Measurements from ENCODE around the gene TEX44.

DNA sequence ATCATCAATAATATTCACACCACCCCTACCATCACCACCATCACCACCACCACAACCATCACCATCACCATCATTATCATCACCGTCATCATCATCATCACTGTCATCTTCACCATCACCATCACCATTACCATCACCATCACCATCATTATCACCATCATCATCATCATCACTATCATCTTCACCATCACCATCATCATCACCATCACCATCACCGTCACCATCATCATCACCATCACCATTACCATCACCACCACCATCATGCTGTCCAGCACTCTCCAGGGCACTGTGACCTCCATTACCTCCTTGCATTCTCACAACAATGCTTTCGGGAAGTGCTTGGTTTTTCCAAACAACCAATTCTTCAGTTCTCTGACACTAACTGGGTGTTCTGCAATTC, 13.1 kb upstream of the TEX44 start:
- TF ChIP-seq KLF1 (tag; IDR thresholded peaks at IDR 0.05): no peak
- TF ChIP-seq RBM39 (optimal IDR thresholded peaks at IDR 0.05; ENCODE audit: low read depth, low read length): no peak
- TF ChIP-seq, protein P1, sequence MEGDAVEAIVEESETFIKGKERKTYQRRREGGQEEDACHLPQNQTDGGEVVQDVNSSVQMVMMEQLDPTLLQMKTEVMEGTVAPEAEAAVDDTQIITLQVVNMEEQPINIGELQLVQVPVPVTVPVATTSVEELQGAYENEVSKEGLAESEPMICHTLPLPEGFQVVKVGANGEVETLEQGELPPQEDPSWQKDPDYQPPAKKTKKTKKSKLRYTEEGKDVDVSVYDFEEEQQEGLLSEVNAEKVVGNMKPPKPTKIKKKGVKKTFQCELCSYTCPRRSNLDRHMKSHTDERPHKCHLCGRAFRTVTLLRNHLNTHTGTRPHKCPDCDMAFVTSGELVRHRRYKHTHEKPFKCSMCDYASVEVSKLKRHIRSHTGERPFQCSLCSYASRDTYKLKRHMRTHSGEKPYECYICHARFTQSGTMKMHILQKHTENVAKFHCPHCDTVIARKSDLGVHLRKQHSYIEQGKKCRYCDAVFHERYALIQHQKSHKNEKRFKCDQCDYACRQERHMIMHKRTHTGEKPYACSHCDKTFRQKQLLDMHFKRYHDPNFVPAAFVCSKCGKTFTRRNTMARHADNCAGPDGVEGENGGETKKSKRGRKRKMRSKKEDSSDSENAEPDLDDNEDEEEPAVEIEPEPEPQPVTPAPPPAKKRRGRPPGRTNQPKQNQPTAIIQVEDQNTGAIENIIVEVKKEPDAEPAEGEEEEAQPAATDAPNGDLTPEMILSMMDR (IDR thresholded peaks at IDR 0.05 in 2 of 3, conservative IDR thresholded peaks at IDR 0.05 in 1 of 3; ENCODE audit: insufficient read depth in 2 of 3, low read depth in 1 of 3, low read length in 3 of 3): no peak
- no peak for TF ChIP-seq HDAC2 (IDR thresholded peaks at IDR 0.05)
- no peak for TF ChIP-seq ZFP36 (IDR thresholded peaks at IDR 0.05; ENCODE audit: low read depth, low read length, partially characterized antibody)
- no peak for TF ChIP-seq RCOR1 (IDR thresholded peaks at IDR 0.05; ENCODE audit: borderline replicate concordance in 1 of 2, low read depth in 2 of 2, low read length in 2 of 2)
- TF ChIP-seq TGIF2 (CRISPR knock-in tag; IDR thresholded peaks at IDR 0.05): no peak
